NK-92 (cell line): Measurements from ENCODE around the gene LRRC18.

ENCODE experiments used
- DNase-seq: peaks from one replicate; lab custom pipeline; 2025; ENCODE audit not compliant: unreplicated experiment; lab: John Stamatoyannopoulos, UW

LRRC18 gene

GRCh38 chr10:48939790-48940325 lies at the start of gene LRRC18:
Gene LRRC18 (minus strand): TSS chr10:48939840. CDS start chr10:48914155, 25,685 bp downstream.
- DNase-seq: no peak

GRCh38 chr10:48985621-48986158 lies 46.0 kb upstream of the LRRC18 start:
- no peak for DNase-seq

- no peak for DNase-seq
Observed at GRCh38 chr10:48983648-48984351, 44.2 kb upstream of the LRRC18 start.

- no peak for DNase-seq
Observed at GRCh38 chr10:48982584-48982983, 42.9 kb upstream of the LRRC18 start.

GRCh38 chr10:48981310-48981907 lies 41.8 kb upstream of the LRRC18 start:
- DNase-seq: no peak

GRCh38 chr10:48978318-48978717 lies 38.7 kb upstream of the LRRC18 start:
- no peak for DNase-seq

- no peak for DNase-seq
Observed at GRCh38 chr10:48976196-48976595, 36.6 kb upstream of the LRRC18 start.

GRCh38 chr10:48974510-48975156 lies 35.0 kb upstream of the LRRC18 start:
- no peak for DNase-seq

GRCh38 chr10:48973065-48973464 lies 33.4 kb upstream of the LRRC18 start:
- no peak for DNase-seq

- DNase-seq: no peak
Observed at GRCh38 chr10:48970654-48971053, 31.0 kb upstream of the LRRC18 start.

- DNase-seq: no peak
Observed at GRCh38 chr10:48970046-48970445, 30.4 kb upstream of the LRRC18 start.

- no peak for DNase-seq
Observed at GRCh38 chr10:48968036-48968435, 28.4 kb upstream of the LRRC18 start.

GRCh38 chr10:48965460-48965859 lies 25.8 kb upstream of the LRRC18 start:
- no peak for DNase-seq

- no peak for DNase-seq
Observed at GRCh38 chr10:48964038-48964437, 24.4 kb upstream of the LRRC18 start.

- DNase-seq: no peak
Observed at GRCh38 chr10:48958598-48959190, 19.1 kb upstream of the LRRC18 start.

GRCh38 chr10:48957361-48958151 lies 17.9 kb upstream of the LRRC18 start:
- no peak for DNase-seq

- DNase-seq: no peak
Observed at GRCh38 chr10:48951707-48952106, 12.1 kb upstream of the LRRC18 start.

GRCh38 chr10:48948470-48949037 lies 8.9 kb upstream of the LRRC18 start:
- DNase-seq: no peak

GRCh38 chr10:48947690-48948469 lies 8.2 kb upstream of the LRRC18 start:
- DNase-seq: no peak
